IPS DF 4.7 (cell line): ENCODE measurements around the gene XBP1.
"Not testable (repeated sequence)": the region's sequence is repeated elsewhere in the genome, so short reads cannot be mapped to it uniquely, and the experiment has no call there.

Source experiments
- DNase-seq: peaks from one replicate; pipeline ENCODE4 v3.0.0-alpha.2; 2013; ENCODE audit warnings: low spot score; ENCODE audit errors: extremely low read depth

The XBP1 gene

GRCh38 chr22:28800308-28801041 lies at the start of gene XBP1:
TSS of gene XBP1 (minus strand) at chr22:28800569.
- DNase-seq, result peak; percentile 66

- no peak for DNase-seq
These were observed 46.6 kb upstream of the XBP1 start for GRCh38 chr22:28846994-28847393.

GRCh38 chr22:28844277-28844676 lies 43.9 kb upstream of the XBP1 start:
- not testable (repeated sequence) for DNase-seq

GRCh38 chr22:28843633-28844032 lies 43.3 kb upstream of the XBP1 start:
- DNase-seq, result no peak

GRCh38 chr22:28841111-28841510 lies 40.7 kb upstream of the XBP1 start:
- no peak for DNase-seq

GRCh38 chr22:28838971-28839370 lies 38.6 kb upstream of the XBP1 start:
- no peak for DNase-seq

- DNase-seq, result no peak
These were observed 37.3 kb upstream of the XBP1 start for GRCh38 chr22:28837640-28838039.

GRCh38 chr22:28835630-28836189 lies 35.3 kb upstream of the XBP1 start:
- no peak for DNase-seq

GRCh38 chr22:28833276-28833923 lies 33.0 kb upstream of the XBP1 start:
- no peak for DNase-seq

GRCh38 chr22:28832731-28833130 lies 32.4 kb upstream of the XBP1 start:
- DNase-seq, result no peak

GRCh38 chr22:28831140-28832072 lies 31.0 kb upstream of the XBP1 start:
- DNase-seq, result no peak

GRCh38 chr22:28830441-28830840 lies 30.1 kb upstream of the XBP1 start:
- no peak for DNase-seq

GRCh38 chr22:28829358-28830181 lies 29.2 kb upstream of the XBP1 start:
- DNase-seq, result peak; percentile 44

GRCh38 chr22:28826921-28827320 lies 26.6 kb upstream of the XBP1 start:
- DNase-seq, result no peak

- DNase-seq, result not testable (repeated sequence)
These were observed 26.1 kb upstream of the XBP1 start for GRCh38 chr22:28826430-28826829.

GRCh38 chr22:28824455-28824854 lies 24.1 kb upstream of the XBP1 start:
- not testable (repeated sequence) for DNase-seq

GRCh38 chr22:28822930-28823551 lies 22.7 kb upstream of the XBP1 start:
- DNase-seq, result no peak

GRCh38 chr22:28821452-28821851 lies 21.1 kb upstream of the XBP1 start:
- DNase-seq, result no peak

GRCh38 chr22:28820885-28821284 lies 20.5 kb upstream of the XBP1 start:
- no peak for DNase-seq
